Activated naive CD4-positive, alpha-beta T cell treated with anti-CD3 and anti-CD28 coated beads, Interleukin-2, amount 50 U/mL, for 72 hours (primary cell): ENCODE measurements around the gene ACTL9. TPM values are rescaled to one million over a fixed set of nuclear protein-coding genes. Genes with fewer than 3 reads are reported as not detected.
A peak's percentile ranks its signal among the peaks of the same experiment; 100 is the strongest.

ENCODE experiments used
- ATAC-seq, 2 donors: fragments of 150-1000 bp; cut with Tn5 transposase; 2 replicates each; pipeline ENCODE4 v1.10.0; 2021; ENCODE audit warnings: mild to moderate bottlenecking in 2 of 2, moderate library complexity in 2 of 2
- DNase-seq, 2 donors: peaks; one replicate each; pipeline ENCODE4 v3.0.0; 2021 to 2022; ENCODE audit warnings: low spot score in 2 of 2
- H3K27ac Mint-ChIP-seq, 2 donors: one replicate each; pipeline ENCODE4 v1.8.0; 2022; ENCODE audit warnings: mild to moderate bottlenecking in 2 of 2, mixed read lengths in 2 of 2
- H3K36me3 Mint-ChIP-seq, 2 donors: one replicate each; pipeline ENCODE4 v1.8.0; 2022; ENCODE audit warnings: mixed read lengths in 2 of 2
- H3K9me3 Mint-ChIP-seq, 2 donors: one replicate each; pipeline ENCODE4 v1.8.0; 2022; ENCODE audit warnings: mixed read lengths in 2 of 2
- total RNA-seq, 2 donors: library from RNA; stranded (reverse); gene quantifications; one replicate each; pipeline ENCODE4 v1.2.3, GENCODE V29; 2022

The ACTL9 gene
- total RNA-seq, 2 donors from 2014 or later, result not detected

GRCh38 chr19:8664671-8665057 lies 33.9 kb downstream of the ACTL9 start:
- peak overlapping the region in 1 of 2 donors; percentile 57 for H3K27ac Mint-ChIP-seq
- no peak for ATAC-seq

GRCh38 chr19:8663920-8664670 lies 34.5 kb downstream of the ACTL9 start:
- no peaks in the 10 kb centered on the region for H3K36me3 Mint-ChIP-seq
- no peak overlapping the region for H3K27ac Mint-ChIP-seq
- DNase-seq, result no peak
- peaks cover 0 to 4% of the 10 kb centered on the region in 2 donors for H3K9me3 Mint-ChIP-seq
- peak in 1 of 2 donors; percentile 32 for ATAC-seq

More at GRCh38 chr19:8664671-8665057, 33.9 kb downstream of the ACTL9 start:
- Mint-ChIP-seq H3K9me3 (peaks cover 0 to 4% of the 10 kb centered on the region in 2 donors), H3K36me3 (no peaks in the 10 kb centered on the region)
- DNase-seq, result no peak

- Mint-ChIP-seq H3K27ac (peak overlapping the region in 1 of 2 donors; percentile 30), H3K9me3 (peaks cover 0 to 4% of the 10 kb centered on the region in 2 donors), H3K36me3 (no peaks in the 10 kb centered on the region)
- DNase-seq (no peak), ATAC-seq (no peak)
These were observed 36.3 kb downstream of the ACTL9 start for GRCh38 chr19:8662263-8662662.

- ATAC-seq, result no peak
- DNase-seq, result no peak
- Mint-ChIP-seq H3K27ac (no peak overlapping the region), H3K36me3 (no peaks in the 10 kb centered on the region), H3K9me3 (peaks cover 0 to under 1% of the 10 kb centered on the region in 2 donors)
These were observed 38.7 kb downstream of the ACTL9 start for GRCh38 chr19:8659905-8660304.

DNA sequence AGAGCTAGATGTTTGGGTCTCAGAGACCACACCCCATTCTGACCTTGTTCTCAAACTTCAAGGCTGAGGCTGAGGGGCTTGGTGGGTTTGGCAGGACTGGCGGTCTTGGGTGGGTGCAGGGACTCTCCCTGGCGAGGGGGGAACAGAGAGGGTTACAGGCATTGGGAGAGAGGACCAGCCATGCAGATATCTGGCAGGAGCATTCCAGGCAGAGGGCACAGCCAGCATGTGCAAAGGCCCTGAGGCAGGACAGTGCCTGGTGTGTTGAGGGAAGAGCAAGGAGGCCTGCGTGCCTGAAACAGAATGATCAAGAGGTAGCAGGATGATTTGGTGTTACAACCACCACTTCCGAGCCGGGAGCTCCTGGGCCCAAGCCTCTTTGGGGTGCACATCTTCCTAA lies 40.7 kb downstream of the ACTL9 start:
- H3K9me3 Mint-ChIP-seq, result no peaks in the 10 kb centered on the region
- no peak for DNase-seq
- no peaks in the 10 kb centered on the region for H3K36me3 Mint-ChIP-seq
- peak overlapping the region in 1 of 2 donors; percentile 42 for H3K27ac Mint-ChIP-seq
- no peak for ATAC-seq

DNA sequence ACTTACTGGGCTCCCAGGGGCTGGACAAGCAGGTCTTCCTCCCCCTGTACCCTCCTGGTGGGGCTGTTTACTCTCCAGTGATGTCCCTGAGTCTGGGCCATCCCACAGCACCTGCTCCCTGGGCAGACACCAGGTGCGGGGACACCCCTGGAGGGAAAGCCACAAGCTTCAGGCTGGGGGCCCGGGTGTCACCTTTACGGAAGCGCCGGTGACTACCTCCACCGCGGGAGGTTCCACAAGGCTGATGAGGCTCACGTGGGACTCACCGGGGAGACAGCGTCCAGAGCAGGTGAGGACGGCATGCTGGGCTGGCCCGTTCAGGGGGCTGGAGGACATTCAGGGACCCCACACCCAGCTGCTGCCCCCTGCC lies 43.3 kb downstream of the ACTL9 start:
- H3K9me3 Mint-ChIP-seq, result no peaks in the 10 kb centered on the region
- no peaks in the 10 kb centered on the region for H3K36me3 Mint-ChIP-seq
- peak overlapping the region in 1 of 2 donors; percentile 40 for H3K27ac Mint-ChIP-seq
- ATAC-seq (peak; percentile 38 to 69), DNase-seq (no peak)

GRCh38 chr19:8654591-8655339 lies 43.8 kb downstream of the ACTL9 start:
- DNase-seq (peak; percentile 67 to 72), ATAC-seq (peak; percentile 64 to 69)
- peak overlapping the region in 1 of 2 donors; percentile 40 for H3K27ac Mint-ChIP-seq
- H3K36me3 Mint-ChIP-seq, result no peaks in the 10 kb centered on the region
- no peaks in the 10 kb centered on the region for H3K9me3 Mint-ChIP-seq

DNA sequence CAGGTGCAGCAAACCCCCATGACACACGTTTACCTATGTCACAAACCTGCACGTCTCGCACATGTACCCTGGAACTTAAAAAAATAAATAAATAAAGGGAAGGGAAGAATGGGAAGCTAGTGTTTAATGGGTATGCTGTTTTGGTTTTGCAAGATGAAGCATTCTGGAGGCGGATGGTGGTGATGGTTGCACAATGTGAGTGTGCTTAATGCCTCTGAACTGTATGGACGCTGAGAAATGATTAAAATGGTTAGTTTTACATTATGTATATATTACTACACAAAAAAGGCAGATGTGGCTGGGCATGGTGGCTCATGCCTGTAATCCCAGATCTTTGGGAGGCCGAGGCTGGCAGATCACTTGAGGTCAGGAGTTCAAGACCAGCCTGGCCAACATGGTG lies 50.4 kb downstream of the ACTL9 start:
- DNase-seq, result no peak
- Mint-ChIP-seq H3K36me3 (no peaks in the 10 kb centered on the region), H3K9me3 (no peaks in the 10 kb centered on the region), H3K27ac (no peak overlapping the region)
- ATAC-seq, result no peak

Other genes starting within 250 kb of the ACTL9 start
- gene PRAM1, start 196.2 kb downstream of the ACTL9 start, total RNA-seq, result 1 to 10 TPM; 1.4 to 2.9 TPM
- 10 to 100 TPM; 24.6 to 28.0 TPM for gene ZNF414, start 184.6 kb downstream of the ACTL9 start, total RNA-seq
- gene MYO1F, start 121.4 kb downstream of the ACTL9 start, total RNA-seq, result 10 to 100 TPM; 12.4 to 16.2 TPM
- gene ADAMTS10, start 88.1 kb downstream of the ACTL9 start, total RNA-seq, result 10 to 100 TPM in 1 of 2 donors, 1 to 10 TPM in 1; 5.1 to 11.3 TPM
- not detected for gene NFILZ, start 68.2 kb downstream of the ACTL9 start, total RNA-seq
- not detected for gene OR2Z1, start 22.8 kb upstream of the ACTL9 start, total RNA-seq
- 10 to 100 TPM; 32.0 to 36.3 TPM for gene ZNF558, start 133.5 kb upstream of the ACTL9 start, total RNA-seq
- not detected for gene MBD3L1, start 133.6 kb upstream of the ACTL9 start, total RNA-seq